ENCODE data around the gene TMEM161A.

The TMEM161A gene

DNA sequence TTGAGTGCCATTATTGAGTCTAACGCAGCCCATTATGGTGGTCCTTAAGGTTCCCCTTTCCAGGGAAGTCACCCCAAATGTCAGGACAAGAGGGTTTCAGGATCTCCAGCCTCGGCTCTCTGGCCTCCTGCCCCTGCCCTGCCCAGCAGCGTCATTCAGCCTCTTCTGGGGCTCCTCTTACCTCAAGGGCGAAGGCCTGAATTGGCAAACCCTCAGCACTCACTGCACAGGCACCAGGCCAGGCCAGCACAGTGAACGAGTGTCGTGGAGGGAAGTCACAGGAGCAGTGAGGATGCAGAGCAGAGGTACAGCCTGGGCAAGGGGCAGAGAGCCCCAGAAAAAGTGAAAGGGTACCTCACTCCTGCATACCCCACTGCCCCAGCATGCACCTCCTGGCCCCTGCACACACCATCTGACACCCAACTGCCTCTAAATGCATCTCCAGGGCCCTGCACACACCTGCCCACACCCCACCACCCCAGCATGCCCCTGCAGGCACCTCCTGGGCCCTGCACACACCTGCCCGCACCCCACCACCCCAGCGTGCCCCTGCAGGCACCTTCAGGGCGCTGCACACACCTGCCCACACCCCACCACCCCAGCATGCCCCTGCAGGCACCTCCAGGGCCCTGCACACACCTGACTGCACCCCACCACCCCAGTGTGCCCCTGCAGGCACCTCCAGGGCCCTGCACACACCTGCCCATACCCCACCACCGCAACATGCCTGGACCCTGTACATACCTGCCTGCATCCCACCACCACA, 54.7 kb downstream of the TMEM161A start:
- Histone ChIP-seq H3K4me3 (no peak overlapping the region), H3K27me3 (ENCODE audit: low read depth) (no peaks in the 10 kb centered on the region), H3K9me3 (no peaks in the 10 kb centered on the region), H3K4me1 (no peaks in the 10 kb centered on the region), H3K36me3 (replicated peaks) (no peaks in the 10 kb centered on the region)
- DNase-seq (ENCODE audit: low spot score in 2 of 2) = no peak
- in situ Hi-C loops (cut with MboI; ENCODE audit: low sequenced_read_pairs) = no loop called here

DNA sequence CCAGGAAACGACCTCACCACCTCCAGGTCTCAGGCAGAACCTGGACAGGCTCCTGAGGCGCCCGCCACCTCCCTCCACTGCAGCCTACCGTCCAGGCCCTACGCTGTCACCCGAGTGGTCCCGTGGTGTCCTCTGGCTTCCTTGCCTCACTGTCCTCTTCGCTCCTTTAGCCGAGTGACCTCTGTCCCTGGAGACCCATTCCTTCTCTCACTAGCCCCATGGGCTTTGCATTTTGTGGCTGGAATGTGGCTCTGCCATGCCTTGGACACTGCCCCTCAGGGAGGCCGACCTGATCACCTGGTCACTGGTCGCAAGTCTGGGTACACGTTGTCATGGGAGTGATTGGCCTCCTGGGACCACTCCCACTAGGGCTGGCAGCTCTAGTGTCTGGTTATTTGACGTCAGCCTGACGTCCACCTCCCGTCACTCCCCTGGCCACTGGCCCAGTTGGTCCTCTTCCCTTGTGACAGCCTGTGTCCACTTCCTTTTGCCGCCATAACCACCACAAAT, 56.6 kb downstream of the TMEM161A start:
- H3K36me3 ChIP-seq (replicated peaks) = no peaks in the 10 kb centered on the region
- H3K4me3 ChIP-seq = no peak overlapping the region
- no peaks in the 10 kb centered on the region for H3K27me3 ChIP-seq (ENCODE audit: low read depth)
- H3K4me1 ChIP-seq = no peaks in the 10 kb centered on the region
- in situ Hi-C loops (cut with MboI; ENCODE audit: low sequenced_read_pairs) = no loop called here
- DNase-seq (ENCODE audit: low spot score in 2 of 2) = no peak
- H3K9me3 ChIP-seq = no peaks in the 10 kb centered on the region

DNA sequence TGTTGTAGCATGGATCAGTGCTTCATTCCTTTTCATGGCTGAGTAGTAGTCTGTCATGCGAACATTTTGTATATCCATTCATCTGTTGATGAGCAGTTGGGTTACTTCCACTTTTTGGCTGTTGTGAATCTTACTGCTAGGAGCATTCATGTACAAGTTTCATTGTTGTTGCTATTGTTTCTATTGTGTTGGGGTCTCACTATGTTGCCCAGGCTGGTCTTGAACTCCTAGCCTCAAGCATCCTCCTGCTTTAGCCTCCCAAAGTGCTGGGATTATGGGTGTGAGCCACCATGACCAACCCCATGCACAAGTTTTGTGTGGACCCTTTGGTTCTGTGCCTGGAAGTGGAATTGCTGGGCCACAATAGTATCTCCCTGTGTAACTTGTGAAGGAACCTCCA, 58.7 kb downstream of the TMEM161A start:
- Histone ChIP-seq H3K4me1 (no peaks in the 10 kb centered on the region), H3K4me3 (no peak overlapping the region), H3K9me3 (no peaks in the 10 kb centered on the region), H3K27me3 (ENCODE audit: low read depth) (no peaks in the 10 kb centered on the region), H3K36me3 (replicated peaks) (no peaks in the 10 kb centered on the region)
- in situ Hi-C loops (cut with MboI; ENCODE audit: low sequenced_read_pairs) = no loop called here
- no peak for DNase-seq (ENCODE audit: low spot score in 2 of 2)

DNA sequence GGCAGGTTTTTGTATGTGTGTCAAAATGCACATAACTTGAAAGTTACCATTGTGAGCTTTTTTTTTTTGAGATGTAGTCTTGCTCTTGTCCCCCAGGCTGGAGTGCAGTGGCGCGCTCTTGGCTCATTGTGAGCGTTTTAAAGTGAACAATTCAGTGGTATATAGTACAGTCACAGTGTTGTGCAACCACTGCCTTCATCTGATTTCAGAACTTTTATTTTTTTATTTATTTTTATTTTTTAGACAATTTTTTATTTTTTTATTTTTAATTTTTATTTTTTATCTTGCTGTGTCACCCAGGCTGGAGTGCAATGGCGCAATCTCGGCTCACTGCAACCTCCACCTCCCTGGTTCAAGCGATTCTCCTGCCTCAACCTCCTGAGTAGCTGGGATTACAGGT, 59.5 kb downstream of the TMEM161A start:
- Histone ChIP-seq H3K36me3 (replicated peaks) (no peaks in the 10 kb centered on the region), H3K4me1 (no peaks in the 10 kb centered on the region), H3K9me3 (no peaks in the 10 kb centered on the region), H3K4me3 (no peak overlapping the region), H3K27me3 (ENCODE audit: low read depth) (no peaks in the 10 kb centered on the region)
- in situ Hi-C loops (cut with MboI; ENCODE audit: low sequenced_read_pairs) = no loop called here
- DNase-seq (ENCODE audit: low spot score in 2 of 2) = no peak

DNA sequence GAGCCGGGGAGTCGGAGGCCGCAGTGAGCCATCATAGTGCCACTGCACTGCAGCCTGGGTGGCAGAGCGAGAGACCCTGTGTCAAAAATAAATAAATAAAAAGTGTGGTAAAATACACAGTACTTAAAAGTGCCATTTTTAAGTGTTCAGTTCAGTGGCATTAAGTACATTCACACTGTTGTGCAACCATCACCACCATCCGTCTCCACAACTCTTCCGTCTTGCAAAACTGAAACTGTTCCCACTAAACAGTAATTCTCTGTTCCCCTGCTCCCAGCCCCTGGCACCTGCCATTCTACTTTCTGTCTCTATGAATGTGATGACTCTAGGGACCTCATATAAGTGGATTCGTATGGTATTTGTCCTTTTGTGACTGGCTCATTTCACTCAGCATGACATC, 61.2 kb downstream of the TMEM161A start:
- Histone ChIP-seq H3K4me1 (no peaks in the 10 kb centered on the region), H3K9me3 (no peaks in the 10 kb centered on the region), H3K4me3 (no peak overlapping the region), H3K36me3 (replicated peaks) (no peaks in the 10 kb centered on the region), H3K27me3 (ENCODE audit: low read depth) (no peaks in the 10 kb centered on the region)
- no peak for DNase-seq (ENCODE audit: low spot score in 2 of 2)
- in situ Hi-C loops (cut with MboI; ENCODE audit: low sequenced_read_pairs) = no loop called here

DNA sequence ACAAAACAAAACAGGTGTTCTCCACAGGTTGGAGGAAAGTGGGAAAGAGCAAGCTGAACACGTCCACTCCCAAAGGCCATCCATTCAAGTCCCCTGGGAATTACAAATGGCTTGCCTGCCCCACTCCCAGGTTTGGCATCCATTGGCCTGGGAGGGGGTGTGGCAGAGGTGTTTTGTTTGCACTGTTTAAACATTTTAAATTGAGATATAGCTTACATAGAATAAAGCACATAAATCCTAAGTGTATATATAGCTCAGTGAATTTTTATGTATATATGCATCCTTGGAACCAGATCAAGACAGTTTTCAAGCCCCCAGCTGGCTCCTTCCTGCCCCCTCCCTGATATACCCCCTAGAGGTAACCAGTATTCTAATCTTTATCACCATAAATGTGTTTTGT, 61.8 kb downstream of the TMEM161A start:
- no peaks in the 10 kb centered on the region for H3K36me3 ChIP-seq (replicated peaks)
- no peaks in the 10 kb centered on the region for H3K9me3 ChIP-seq
- no peak for DNase-seq (ENCODE audit: low spot score in 2 of 2)
- in situ Hi-C loops (cut with MboI; ENCODE audit: low sequenced_read_pairs) = no loop called here
- no peaks in the 10 kb centered on the region for H3K4me1 ChIP-seq
- no peak overlapping the region for H3K4me3 ChIP-seq
- H3K27me3 ChIP-seq (ENCODE audit: low read depth) = no peaks in the 10 kb centered on the region

DNA sequence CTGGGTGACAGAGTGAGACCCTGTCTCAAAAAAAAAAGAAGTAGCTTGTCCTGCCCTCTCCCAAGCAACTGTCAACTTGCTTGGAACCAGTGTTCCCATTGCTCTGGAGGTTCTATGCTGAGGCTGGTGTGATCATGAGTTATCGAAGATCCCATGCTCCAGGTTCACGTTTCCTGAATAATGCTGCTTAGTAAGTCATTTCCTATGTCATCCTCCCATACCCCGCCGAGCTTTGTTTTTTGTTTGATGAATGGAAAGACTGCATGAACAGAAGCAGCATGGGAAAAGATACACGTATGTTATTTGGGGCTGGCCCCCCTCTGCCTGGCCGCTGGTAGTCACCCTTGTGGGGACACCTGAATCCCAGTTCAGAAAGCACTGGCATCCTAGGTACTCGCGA, 63.2 kb downstream of the TMEM161A start:
- H3K9me3 ChIP-seq = no peaks in the 10 kb centered on the region
- H3K36me3 ChIP-seq (replicated peaks) = no peaks in the 10 kb centered on the region
- in situ Hi-C loops (cut with MboI; ENCODE audit: low sequenced_read_pairs) = no loop called here
- no peak for DNase-seq (ENCODE audit: low spot score in 2 of 2)
- H3K27me3 ChIP-seq (ENCODE audit: low read depth) = no peaks in the 10 kb centered on the region
- no peaks in the 10 kb centered on the region for H3K4me1 ChIP-seq
- no peak overlapping the region for H3K4me3 ChIP-seq

DNA sequence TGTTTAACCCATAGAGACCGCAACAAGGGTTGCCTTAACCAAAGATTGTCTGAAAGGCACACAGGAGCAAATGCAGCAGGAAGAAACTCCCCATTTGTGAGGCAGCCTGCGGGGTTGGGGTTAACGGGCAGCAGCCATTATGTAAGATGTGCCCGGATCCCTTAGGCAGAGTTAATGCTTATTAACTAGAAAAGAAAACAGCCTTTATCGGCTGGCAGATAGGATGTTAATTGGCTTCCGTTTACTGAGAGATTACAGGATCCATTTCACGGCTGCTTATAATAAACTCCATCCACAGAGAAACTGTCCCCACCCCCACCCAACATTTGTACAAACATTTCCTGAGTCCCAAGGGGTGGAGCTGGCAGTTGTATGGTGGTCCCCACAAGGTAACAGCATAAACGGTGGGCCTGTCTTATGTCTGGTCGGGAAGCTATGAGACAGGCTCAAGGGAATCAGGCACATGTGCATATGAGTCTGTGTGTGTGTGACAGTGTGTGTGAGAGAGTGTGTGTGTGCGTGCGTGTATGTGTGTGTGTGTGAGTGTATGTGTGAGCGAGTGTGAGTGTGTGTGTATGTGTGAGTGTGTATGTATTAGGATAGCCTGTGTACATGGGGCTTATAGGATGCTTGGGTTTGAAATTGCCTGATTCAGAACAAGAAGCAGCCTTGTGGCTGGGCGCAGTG, 63.9 kb downstream of the TMEM161A start:
- in situ Hi-C loops (cut with MboI; ENCODE audit: low sequenced_read_pairs) = no loop called here
- H3K27me3 ChIP-seq (ENCODE audit: low read depth) = no peaks in the 10 kb centered on the region
- H3K4me3 ChIP-seq = no peak overlapping the region
- no peaks in the 10 kb centered on the region for H3K4me1 ChIP-seq
- H3K36me3 ChIP-seq (replicated peaks) = no peaks in the 10 kb centered on the region
- H3K9me3 ChIP-seq = no peaks in the 10 kb centered on the region
- DNase-seq (ENCODE audit: low spot score in 2 of 2) = no peak

DNA sequence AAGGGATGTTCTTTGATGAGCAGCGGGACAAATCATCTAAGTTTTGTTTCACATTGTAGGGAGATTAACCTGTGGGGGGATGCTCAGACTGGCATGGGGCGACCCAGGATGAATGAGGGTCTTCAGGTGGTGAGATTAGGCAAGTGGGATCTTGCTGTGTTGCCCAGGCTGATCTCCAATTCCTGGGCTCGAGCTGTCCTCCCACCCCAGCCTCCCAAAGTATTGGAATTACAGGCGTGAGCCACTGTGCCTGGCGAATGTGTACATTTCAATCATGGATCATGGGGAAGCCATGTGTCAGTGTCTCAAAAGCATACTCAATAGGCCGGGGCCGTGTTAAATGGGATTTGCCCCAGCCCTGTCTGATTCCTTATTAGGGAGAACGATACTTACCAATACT, 66.4 kb downstream of the TMEM161A start:
- in situ Hi-C loops (cut with MboI; ENCODE audit: low sequenced_read_pairs) = no loop called here
- Histone ChIP-seq H3K4me3 (no peak overlapping the region), H3K27me3 (ENCODE audit: low read depth) (no peaks in the 10 kb centered on the region), H3K4me1 (no peaks in the 10 kb centered on the region), H3K36me3 (replicated peaks) (no peaks in the 10 kb centered on the region), H3K9me3 (no peaks in the 10 kb centered on the region)
- no peak for DNase-seq (ENCODE audit: low spot score in 2 of 2)

Measured in HAP-1 (cell line).